ENCODE data around the gene CASZ1. TPM values are rescaled to one million over a fixed set of nuclear protein-coding genes. Genes with fewer than 3 reads are reported as not detected.

The CASZ1 gene
- total RNA-seq, 2 donors from 2014 or later, result 45.0 to 56.0 TPM

DNA sequence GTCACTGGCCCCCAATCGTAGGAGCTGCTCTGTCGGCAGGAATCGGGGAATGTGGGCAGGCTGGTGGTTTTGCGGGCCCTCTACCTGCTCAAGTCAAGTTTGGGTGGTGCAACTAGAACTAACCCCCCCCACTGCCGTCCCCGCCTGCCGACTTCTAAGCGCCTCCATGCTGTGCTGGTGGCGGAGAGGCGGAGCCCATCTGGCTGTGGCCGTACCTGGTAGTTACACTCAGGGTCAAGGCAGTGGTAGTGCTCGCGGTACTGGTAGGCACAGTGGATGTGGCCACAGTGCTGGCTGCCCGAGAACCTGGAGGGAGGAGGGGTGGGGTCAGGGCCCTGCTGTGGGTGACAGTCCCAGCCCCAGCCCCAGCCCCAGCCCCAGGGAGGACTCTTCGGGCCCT lies 140.0 kb downstream of the CASZ1 start:
- Histone ChIP-seq H3K27ac (no peak overlapping the region), H3K4me3 (no peak overlapping the region), H3K9ac (ENCODE audit: low read depth in 2 of 2, low read length in 2 of 2) (no peak overlapping the region), H3K27me3 (no peaks in the 10 kb centered on the region), H3K36me3 (no peaks in the 10 kb centered on the region), H3K4me1 (no peaks in the 10 kb centered on the region), H3K9me3 (no peaks in the 10 kb centered on the region)
- intact Hi-C loops (cut with DNase I), result no loop called here
- TF ChIP-seq CTCF (IDR thresholded peaks at IDR 0.05), result no peak
- DNase-seq, result no peak

DNA sequence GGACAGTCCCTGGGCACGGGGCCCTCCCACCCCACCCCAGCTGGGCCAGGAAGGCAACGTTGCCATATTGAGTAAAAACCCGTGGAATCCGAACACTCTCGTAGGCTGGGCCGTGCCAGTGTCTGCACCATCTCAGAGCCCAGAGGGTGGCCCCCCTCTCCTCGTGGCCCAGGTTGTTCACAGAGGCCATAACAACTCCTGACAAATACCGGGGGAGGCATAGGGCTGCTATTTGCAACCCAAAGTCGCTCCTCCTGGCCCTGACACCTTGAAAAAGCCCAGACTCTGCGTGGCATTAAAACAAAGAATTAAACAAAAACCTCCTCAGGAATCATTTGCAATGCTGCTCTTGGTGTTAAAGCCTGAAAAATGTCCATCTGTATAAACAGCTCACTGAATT lies 141.4 kb downstream of the CASZ1 start:
- no peak overlapping the region for H3K9ac ChIP-seq (ENCODE audit: low read depth in 2 of 2, low read length in 2 of 2)
- no peaks in the 10 kb centered on the region for H3K27me3 ChIP-seq
- no peaks in the 10 kb centered on the region for H3K9me3 ChIP-seq
- H3K4me1 ChIP-seq, result no peaks in the 10 kb centered on the region
- H3K36me3 ChIP-seq, result no peaks in the 10 kb centered on the region
- intact Hi-C loops (cut with DNase I), result no loop called here
- DNase-seq, result no peak
- TF ChIP-seq CTCF (IDR thresholded peaks at IDR 0.05), result no peak
- no peak overlapping the region for H3K4me3 ChIP-seq
- no peak overlapping the region for H3K27ac ChIP-seq

- no peaks in the 10 kb centered on the region for H3K9me3 ChIP-seq
- TF ChIP-seq CTCF (IDR thresholded peaks at IDR 0.05), result no peak
- DNase-seq, result no peak
- no peak overlapping the region for H3K27ac ChIP-seq
- H3K4me3 ChIP-seq, result no peak overlapping the region
- no peaks in the 10 kb centered on the region for H3K36me3 ChIP-seq
- intact Hi-C loops (cut with DNase I), result no loop called here
- H3K4me1 ChIP-seq, result no peaks in the 10 kb centered on the region
- no peaks in the 10 kb centered on the region for H3K27me3 ChIP-seq
- H3K9ac ChIP-seq (ENCODE audit: low read depth in 2 of 2, low read length in 2 of 2), result no peak overlapping the region
Observed at GRCh38 chr1:10653370-10654125, 142.9 kb downstream of the CASZ1 start.

GRCh38 chr1:10652626-10653025 lies 143.8 kb downstream of the CASZ1 start:
- Histone ChIP-seq H3K4me1 (no peaks in the 10 kb centered on the region), H3K36me3 (no peaks in the 10 kb centered on the region)
- intact Hi-C loops (cut with DNase I), result no loop called here

GRCh38 chr1:10651793-10652192 lies 144.7 kb downstream of the CASZ1 start:
- Histone ChIP-seq H3K4me1 (no peaks in the 10 kb centered on the region), H3K9ac (ENCODE audit: low read depth in 2 of 2, low read length in 2 of 2) (no peak overlapping the region), H3K36me3 (no peaks in the 10 kb centered on the region), H3K27me3 (no peaks in the 10 kb centered on the region), H3K4me3 (no peak overlapping the region), H3K27ac (no peak overlapping the region), H3K9me3 (no peaks in the 10 kb centered on the region)
- intact Hi-C loops (cut with DNase I), result no loop called here
- no peak for TF ChIP-seq CTCF (IDR thresholded peaks at IDR 0.05)
- peak; percentile 44 for DNase-seq

More at GRCh38 chr1:10652626-10653025, 143.8 kb downstream of the CASZ1 start:
- Histone ChIP-seq H3K4me3 (no peak overlapping the region), H3K27ac (no peak overlapping the region), H3K27me3 (no peaks in the 10 kb centered on the region), H3K9ac (ENCODE audit: low read depth in 2 of 2, low read length in 2 of 2) (no peak overlapping the region), H3K9me3 (no peaks in the 10 kb centered on the region)
- no peak for TF ChIP-seq CTCF (IDR thresholded peaks at IDR 0.05)
- no peak for DNase-seq

All from colonic mucosa (tissue), 4 donors.